BE2C (cell line): Measurements from ENCODE around the gene KRTAP24-1.
A peak's percentile ranks its signal among the peaks of the same experiment; 100 is the strongest.

Experiments
- DNase-seq: peaks from one replicate; pipeline ENCODE4 v3.0.0-alpha.2; 2020
- H3K27me3 ChIP-seq: fragments of 250-450 bp; sonication (Bioruptor Pico); 2 replicates; pipeline ENCODE4 v1.5.1; 2020; ENCODE audit warnings: mild to moderate bottlenecking
- H3K36me3 ChIP-seq: fragments of 250-450 bp; sonication (Bioruptor Pico); 2 replicates; pipeline ENCODE4 v1.5.1; 2020; ENCODE audit warnings: mild to moderate bottlenecking
- H3K4me1 ChIP-seq: fragments of 250-450 bp; sonication (Bioruptor Pico); 2 replicates; pipeline ENCODE4 v1.5.1; 2020
- H3K4me3 ChIP-seq: 2 replicates; pipeline ENCODE4 v1.5.1; 2011; ENCODE audit warnings: low read depth, low read length
- H3K9me3 ChIP-seq: fragments of 250-450 bp; sonication (Bioruptor Pico); 2 replicates; pipeline ENCODE4 v1.5.1; 2020
- TF ChIP-seq, protein P1 (sequence below): IDR thresholded peaks from 2 replicates; pipeline ENCODE4 v1.5.1; 2012; ENCODE audit warnings: mild to moderate bottlenecking, low read depth, low read length

The KRTAP24-1 gene

DNA sequence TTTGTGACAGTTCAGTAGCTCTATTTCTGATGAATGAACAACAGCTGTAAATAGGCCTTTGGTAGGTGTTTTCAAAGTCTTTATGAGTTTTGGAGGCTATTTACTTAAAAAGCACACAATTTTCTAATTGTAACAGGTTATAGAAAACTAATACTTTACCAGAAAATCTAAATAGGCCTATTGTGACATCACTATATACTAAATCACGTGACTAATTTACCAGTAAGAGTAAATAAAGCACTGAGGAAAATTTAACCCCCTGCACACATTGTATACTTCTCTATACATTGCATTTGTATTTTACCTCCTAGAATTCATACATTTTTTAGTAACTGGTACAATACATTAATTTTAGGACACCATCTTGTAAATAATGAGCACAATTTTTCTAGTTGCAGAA, 22.4 kb upstream of the KRTAP24-1 start:
- H3K4me3 ChIP-seq, result no peak overlapping the region
- H3K36me3 ChIP-seq, result no peaks in the 10 kb centered on the region
- TF ChIP-seq, protein P1, sequence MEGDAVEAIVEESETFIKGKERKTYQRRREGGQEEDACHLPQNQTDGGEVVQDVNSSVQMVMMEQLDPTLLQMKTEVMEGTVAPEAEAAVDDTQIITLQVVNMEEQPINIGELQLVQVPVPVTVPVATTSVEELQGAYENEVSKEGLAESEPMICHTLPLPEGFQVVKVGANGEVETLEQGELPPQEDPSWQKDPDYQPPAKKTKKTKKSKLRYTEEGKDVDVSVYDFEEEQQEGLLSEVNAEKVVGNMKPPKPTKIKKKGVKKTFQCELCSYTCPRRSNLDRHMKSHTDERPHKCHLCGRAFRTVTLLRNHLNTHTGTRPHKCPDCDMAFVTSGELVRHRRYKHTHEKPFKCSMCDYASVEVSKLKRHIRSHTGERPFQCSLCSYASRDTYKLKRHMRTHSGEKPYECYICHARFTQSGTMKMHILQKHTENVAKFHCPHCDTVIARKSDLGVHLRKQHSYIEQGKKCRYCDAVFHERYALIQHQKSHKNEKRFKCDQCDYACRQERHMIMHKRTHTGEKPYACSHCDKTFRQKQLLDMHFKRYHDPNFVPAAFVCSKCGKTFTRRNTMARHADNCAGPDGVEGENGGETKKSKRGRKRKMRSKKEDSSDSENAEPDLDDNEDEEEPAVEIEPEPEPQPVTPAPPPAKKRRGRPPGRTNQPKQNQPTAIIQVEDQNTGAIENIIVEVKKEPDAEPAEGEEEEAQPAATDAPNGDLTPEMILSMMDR, result no peak
- no peaks in the 10 kb centered on the region for H3K4me1 ChIP-seq
- DNase-seq, result no peak
- H3K27me3 ChIP-seq, result no peaks in the 10 kb centered on the region
- H3K9me3 ChIP-seq, result no peaks in the 10 kb centered on the region

DNA sequence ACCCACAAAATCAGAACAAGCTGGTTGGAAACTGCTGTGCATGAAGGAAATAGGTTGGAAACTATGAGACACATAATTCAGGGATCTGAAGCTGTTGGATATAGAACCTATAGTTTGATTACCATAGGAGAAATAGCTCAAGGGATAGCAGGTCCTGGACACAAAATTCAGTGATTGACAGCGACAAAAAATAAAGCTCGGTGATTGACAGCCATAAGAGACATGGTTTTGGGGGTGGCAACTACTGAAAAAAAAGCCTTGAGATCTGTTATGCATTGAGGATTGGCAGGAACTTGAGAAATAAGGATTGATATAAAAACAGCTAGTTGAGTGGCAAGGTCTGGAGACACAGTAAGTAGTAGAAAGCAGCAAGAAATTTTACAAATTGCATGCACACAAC, 6.5 kb upstream of the KRTAP24-1 start, which contains the start of gene KRTAP25-1:
KRTAP25-1 (minus strand) TSS at position 300 of the 400 bp plus-strand sequence; CDS start at position 276, 24 bp downstream.
- DNase-seq, result no peak
- Histone ChIP-seq H3K27me3 (no peaks in the 10 kb centered on the region), H3K4me1 (no peaks in the 10 kb centered on the region), H3K4me3 (no peak within 1 kb of the TSS), H3K9me3 (no peaks in the 10 kb centered on the region), H3K36me3 (no peaks in the 10 kb centered on the region)
- TF ChIP-seq, protein P1, result no peak

DNA sequence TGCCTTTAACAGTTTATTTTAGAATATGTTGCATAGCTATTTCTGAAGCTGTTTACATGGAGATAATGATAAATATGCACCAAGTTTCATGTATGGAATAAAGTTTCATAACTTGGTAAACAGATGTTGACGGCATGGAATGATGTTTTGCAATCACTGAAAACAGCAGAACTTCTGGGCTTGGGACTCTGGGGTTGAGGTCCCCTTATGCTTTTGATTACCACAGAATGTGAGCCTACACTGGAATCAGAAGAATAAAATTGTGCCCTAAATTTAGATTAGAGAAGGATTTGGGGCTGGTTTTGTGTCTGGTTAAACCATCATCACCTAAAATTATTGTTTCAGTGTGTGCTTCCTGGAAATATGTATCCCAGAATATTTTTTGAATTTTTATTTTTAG, 11.1 kb downstream of the KRTAP24-1 start:
- no peak overlapping the region for H3K4me3 ChIP-seq
- H3K36me3 ChIP-seq, result no peaks in the 10 kb centered on the region
- H3K4me1 ChIP-seq, result no peaks in the 10 kb centered on the region
- no peaks in the 10 kb centered on the region for H3K27me3 ChIP-seq
- no peaks in the 10 kb centered on the region for H3K9me3 ChIP-seq
- TF ChIP-seq, protein P1, result no peak
- no peak for DNase-seq

DNA sequence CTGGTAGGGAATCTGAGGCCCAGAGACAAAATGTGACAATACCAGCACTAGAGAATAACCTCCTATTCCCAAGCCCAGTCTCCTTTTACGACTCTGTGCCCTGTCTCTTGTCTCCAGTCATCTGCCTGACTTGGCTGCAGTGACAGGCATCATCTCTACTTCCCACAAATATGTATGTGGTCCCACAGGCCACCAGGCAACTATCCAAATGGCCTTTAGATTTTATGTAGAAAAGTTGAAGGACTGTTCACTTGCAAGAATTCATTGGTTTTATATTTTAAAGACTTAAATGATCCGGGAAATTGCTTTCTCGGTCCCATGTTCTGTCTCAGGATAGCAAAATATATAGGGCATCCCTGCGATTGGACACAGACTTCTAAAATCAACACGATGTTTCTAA, 11.6 kb downstream of the KRTAP24-1 start:
- no peaks in the 10 kb centered on the region for H3K27me3 ChIP-seq
- H3K36me3 ChIP-seq, result no peaks in the 10 kb centered on the region
- no peaks in the 10 kb centered on the region for H3K9me3 ChIP-seq
- TF ChIP-seq, protein P1, result no peak
- H3K4me1 ChIP-seq, result no peaks in the 10 kb centered on the region
- no peak overlapping the region for H3K4me3 ChIP-seq
- DNase-seq, result no peak

DNA sequence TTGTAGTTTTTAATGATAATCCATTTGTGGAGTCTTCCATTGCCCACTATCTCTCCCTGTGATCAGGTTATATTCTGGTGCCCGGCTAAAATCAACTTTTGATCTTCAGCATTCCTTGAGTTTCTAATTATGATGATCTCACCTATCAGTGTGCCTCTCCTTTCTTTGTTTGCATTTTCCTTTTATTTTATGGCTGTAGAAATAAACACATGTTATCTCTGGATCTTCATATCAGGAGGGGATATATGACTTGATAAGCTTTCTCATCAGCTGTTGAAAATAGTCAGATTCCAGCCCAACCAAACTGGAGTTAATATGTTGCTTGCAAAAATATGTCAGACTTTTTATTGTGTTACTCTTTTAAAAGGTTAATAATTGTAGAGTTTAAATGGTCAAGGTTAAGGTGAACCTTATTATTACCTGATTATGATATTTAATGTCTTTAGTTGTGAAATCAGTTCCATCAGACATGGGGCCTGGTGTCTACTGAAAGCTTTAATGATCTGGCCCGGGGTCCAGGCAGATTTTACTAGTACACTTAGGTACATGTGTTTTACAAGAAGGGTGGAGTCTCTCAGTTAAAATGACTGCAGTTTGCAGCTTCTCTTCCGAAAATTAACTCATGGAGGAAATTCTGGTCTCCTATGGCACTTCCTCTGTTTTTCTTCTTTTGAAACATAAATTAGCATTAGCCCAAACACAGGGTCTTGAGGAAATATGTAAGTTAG, 12.8 kb downstream of the KRTAP24-1 start:
- no peaks in the 10 kb centered on the region for H3K36me3 ChIP-seq
- TF ChIP-seq, protein P1, result no peak
- no peaks in the 10 kb centered on the region for H3K9me3 ChIP-seq
- DNase-seq, result no peak
- no peaks in the 10 kb centered on the region for H3K27me3 ChIP-seq
- H3K4me3 ChIP-seq, result no peak overlapping the region
- H3K4me1 ChIP-seq, result no peaks in the 10 kb centered on the region

DNA sequence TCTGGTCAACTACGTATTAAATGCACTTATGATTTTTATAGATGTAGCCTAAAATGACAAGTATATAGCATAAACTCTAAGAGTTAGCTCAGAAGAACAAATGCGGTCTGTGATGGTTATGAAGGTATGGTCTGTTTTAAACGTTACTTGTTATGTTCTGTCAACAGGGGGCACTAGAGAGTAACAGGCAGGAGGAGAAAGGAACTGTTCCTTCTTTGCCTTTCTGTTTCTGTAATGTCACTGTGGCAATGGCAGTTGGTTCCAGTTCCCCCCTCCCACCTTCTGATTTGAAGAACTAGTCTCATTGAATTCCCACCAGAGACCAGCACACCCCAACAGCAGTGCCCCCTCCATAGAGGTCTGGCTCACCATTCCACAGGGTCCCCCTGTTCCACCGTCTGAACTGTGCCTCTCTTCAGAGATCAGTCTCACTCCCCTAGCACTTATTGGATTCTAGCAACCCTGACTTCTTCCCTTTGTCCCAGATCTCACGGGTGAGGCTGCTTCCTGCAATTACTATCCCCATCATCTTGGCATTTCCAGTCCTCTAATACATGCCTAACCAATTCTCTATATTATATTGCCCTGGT, 14.0 kb downstream of the KRTAP24-1 start:
- peak; percentile 8 for DNase-seq
- TF ChIP-seq, protein P1, result peak; percentile 43
- H3K4me1 ChIP-seq, result no peaks in the 10 kb centered on the region
- no peaks in the 10 kb centered on the region for H3K36me3 ChIP-seq
- H3K4me3 ChIP-seq, result no peak overlapping the region
- H3K9me3 ChIP-seq, result no peaks in the 10 kb centered on the region
- H3K27me3 ChIP-seq, result no peaks in the 10 kb centered on the region
